Urinary bladder (tissue), 4 donors: ENCODE results near the gene SEC11A. TPM values are rescaled to one million over a fixed set of nuclear protein-coding genes. Genes with fewer than 3 reads are reported as not detected.
"Not testable (repeated sequence)": the region's sequence is repeated elsewhere in the genome, so short reads cannot be mapped to it uniquely, and the experiment has no call there.

Experiments used
- DNase-seq: peaks from one replicate; pipeline ENCODE4 v3.0.0-alpha.2; 2015; ENCODE audit errors: extremely low spot score
- H3K27ac ChIP-seq: one replicate; pipeline ENCODE4 v1.5.1; 2013; ENCODE audit warnings: low read depth, mild to moderate bottlenecking, moderate library complexity
- H3K36me3 ChIP-seq: one replicate; pipeline ENCODE4 v1.6.1; 2013; ENCODE audit warnings: mild to moderate bottlenecking, moderate library complexity; ENCODE audit not compliant: insufficient read depth
- H3K4me1 ChIP-seq: one replicate; pipeline ENCODE4 v1.6.1; 2013; ENCODE audit warnings: mild to moderate bottlenecking, moderate library complexity; ENCODE audit not compliant: insufficient read depth
- H3K4me3 ChIP-seq: one replicate; pipeline ENCODE4 v1.5.1; 2013; ENCODE audit warnings: low read depth, low read length
- WGBS: extraction: QIAGEN DNeasy Blood & Tissue Kit; methylation state at CpG from one replicate; pipeline ENCODE4 v1.1.7; 2013; 5-methylcytosine and 5-hydroxymethylcytosine counted together
- polyA plus RNA-seq: library from polyadenylated mRNA; stranded (reverse); fragments of 200-250 nt; gene quantifications from one replicate; pipeline ENCODE4 v1.2.3, GENCODE V29; 2013
- total RNA-seq: library from RNA; depleted of rRNA; stranded (reverse); fragments of >200 nt; gene quantifications from one replicate; pipeline ENCODE4 v1.2.3, GENCODE V29; 2014
- donor health status: healthy with polysubstance abuse.
- donor health status: healthy.

The SEC11A gene
- total and polyA plus RNA-seq, 2 donors = 152 to 164 TPM

DNA sequence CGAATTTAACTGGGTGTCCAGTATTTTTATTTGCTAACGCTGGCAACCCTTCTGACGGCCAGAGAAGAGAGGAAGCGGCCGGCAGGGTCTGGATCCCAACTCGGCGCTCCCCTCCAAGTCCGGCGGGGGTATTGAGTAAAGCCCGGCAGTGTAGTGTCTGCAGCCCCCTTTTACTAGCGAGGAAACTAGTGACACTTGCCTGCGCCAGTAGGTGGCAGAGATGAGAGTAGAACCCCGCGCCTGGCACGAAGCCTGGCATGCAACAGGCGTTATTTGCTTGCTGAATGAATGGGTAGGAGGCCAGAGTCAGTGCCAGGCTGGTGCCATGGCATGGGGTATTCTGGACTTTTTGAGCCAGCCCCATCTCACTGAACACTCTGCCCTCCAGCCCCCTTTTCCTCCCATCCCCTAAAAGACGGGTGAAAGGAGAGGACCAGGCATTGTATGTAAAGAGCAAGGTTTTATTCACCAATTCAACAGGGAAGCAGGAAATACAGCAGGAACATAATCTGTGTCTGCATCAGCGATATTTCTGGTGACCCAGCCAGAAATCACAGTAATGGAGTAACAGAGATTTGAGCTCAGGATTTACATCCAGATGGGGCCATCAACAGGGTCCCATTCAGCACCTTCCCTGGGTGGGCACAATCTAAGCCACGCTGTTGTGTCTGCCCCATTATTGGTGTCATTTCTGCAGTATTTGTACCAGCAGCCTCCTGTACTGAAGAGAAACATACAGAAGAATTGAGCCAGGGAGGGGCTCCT, 61.1 kb downstream of the SEC11A start:
- no peak overlapping the region for H3K27ac ChIP-seq
- no peaks in the 10 kb centered on the region for H3K4me1 ChIP-seq
- WGBS = 6% methylated on average over 19 of the region's 19 CpGs
- DNase-seq = peak; percentile 50
- no peaks in the 10 kb centered on the region for H3K36me3 ChIP-seq
- H3K4me3 ChIP-seq = peak overlapping the region; percentile 83

GRCh38 chr15:84653910-84654688, 61.8 kb downstream of the SEC11A start, which contains the start of gene WDR73:
WDR73 (minus strand) TSS chr15:84654283; CDS start chr15:84654274, 9 bp downstream.
- H3K4me3 ChIP-seq = peak within 1 kb of the TSS; percentile 83
- peak; percentile 94 for DNase-seq
- under 1% methylated on average over 49 of the region's 49 CpGs for WGBS
- H3K27ac ChIP-seq = peak within 1 kb of the TSS; percentile 68
- no peaks in the 10 kb centered on the region for H3K36me3 ChIP-seq
- H3K4me1 ChIP-seq = no peaks in the 10 kb centered on the region

- Histone ChIP-seq H3K27ac (peak overlapping the region; percentile 68), H3K36me3 (no peaks in the 10 kb centered on the region), H3K4me3 (peak overlapping the region; percentile 83), H3K4me1 (no peaks in the 10 kb centered on the region)
- DNase-seq = no peak
- WGBS = 15% methylated on average over 7 of the region's 7 CpGs
Observed at GRCh38 chr15:84653584-84653909, 62.4 kb downstream of the SEC11A start.

GRCh38 chr15:84649706-84650105, 66.2 kb downstream of the SEC11A start:
- no peak for DNase-seq
- H3K4me3 ChIP-seq = no peak overlapping the region
- no peak overlapping the region for H3K27ac ChIP-seq
- H3K4me1 ChIP-seq = no peaks in the 10 kb centered on the region
- peaks cover 2% of the 10 kb centered on the region for H3K36me3 ChIP-seq
- WGBS = 96% methylated on average over 2 of the region's 2 CpGs

DNA sequence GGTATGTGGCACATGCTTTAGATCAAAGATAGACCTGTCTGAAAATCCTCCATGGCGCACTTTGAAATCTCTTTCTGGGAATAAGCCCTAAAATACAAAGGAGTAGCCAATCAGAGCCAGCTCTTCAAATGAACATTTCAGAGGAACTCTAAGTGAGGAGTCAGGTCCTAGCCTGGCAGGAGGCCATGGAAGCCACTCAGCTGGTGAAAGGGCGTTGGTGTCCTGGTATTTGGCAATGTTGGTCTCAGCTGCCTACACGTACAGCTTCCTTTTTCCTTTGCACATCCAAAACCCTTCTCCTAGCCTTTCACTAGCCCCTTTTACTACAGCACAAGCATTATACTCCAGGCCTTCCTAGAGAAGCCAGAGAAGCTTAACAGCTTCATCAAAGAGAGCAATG, 67.4 kb downstream of the SEC11A start:
- no peaks in the 10 kb centered on the region for H3K4me1 ChIP-seq
- 66% methylated on average over 3 of the region's 3 CpGs for WGBS

GRCh38 chr15:84647726-84648125, 68.2 kb downstream of the SEC11A start:
- peaks cover 8% of the 10 kb centered on the region for H3K36me3 ChIP-seq
- no peak for DNase-seq
- no peaks in the 10 kb centered on the region for H3K4me1 ChIP-seq
- no peak overlapping the region for H3K4me3 ChIP-seq
- H3K27ac ChIP-seq = no peak overlapping the region

More for the DNA sequence above, 67.4 kb downstream of the SEC11A start:
- DNase-seq = no peak
- Histone ChIP-seq H3K27ac (no peak overlapping the region), H3K4me3 (no peak overlapping the region), H3K36me3 (peaks cover 5% of the 10 kb centered on the region)

GRCh38 chr15:84645997-84646396, 69.9 kb downstream of the SEC11A start:
- DNase-seq = no peak
- WGBS = 91% methylated on average over 10 of the region's 10 CpGs
- H3K36me3 ChIP-seq = peaks cover 8% of the 10 kb centered on the region

GRCh38 chr15:84645496-84645895, 70.4 kb downstream of the SEC11A start:
- Histone ChIP-seq H3K36me3 (peaks cover 8% of the 10 kb centered on the region), H3K4me3 (no peak overlapping the region), H3K27ac (no peak overlapping the region), H3K4me1 (no peaks in the 10 kb centered on the region)
- no peak for DNase-seq
- WGBS = 92% methylated on average over 10 of the region's 10 CpGs

More at GRCh38 chr15:84645997-84646396, 69.9 kb downstream of the SEC11A start:
- Histone ChIP-seq H3K27ac (no peak overlapping the region), H3K4me3 (no peak overlapping the region), H3K4me1 (no peaks in the 10 kb centered on the region)

DNA sequence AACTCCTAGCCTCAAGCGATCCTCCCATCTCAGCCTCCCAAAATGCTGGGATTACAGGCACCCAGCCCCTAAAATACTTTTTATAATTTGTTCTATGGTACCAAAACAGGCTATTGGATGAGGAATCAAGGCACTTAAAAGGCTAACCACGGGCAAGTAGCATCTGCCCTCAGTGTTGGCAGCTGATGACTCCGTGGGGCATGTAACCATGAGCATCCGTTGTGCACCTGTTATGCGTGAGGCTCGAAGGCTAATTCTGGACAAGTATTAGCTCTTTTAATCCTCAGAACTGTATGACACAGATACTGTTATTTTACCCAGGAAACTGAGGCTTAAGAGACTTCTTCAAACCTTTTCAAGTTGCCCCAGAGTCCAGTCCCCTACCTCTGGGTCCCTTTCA, 72.1 kb downstream of the SEC11A start:
- no peak overlapping the region for H3K4me3 ChIP-seq
- peaks cover 13% of the 10 kb centered on the region for H3K36me3 ChIP-seq
- H3K27ac ChIP-seq = no peak overlapping the region
- WGBS = 93% methylated on average over 6 of the region's 6 CpGs
- DNase-seq = no peak
- H3K4me1 ChIP-seq = no peaks in the 10 kb centered on the region

GRCh38 chr15:84642640-84643039, 73.3 kb downstream of the SEC11A start:
- WGBS = 67% methylated on average over 2 of the region's 2 CpGs
- H3K36me3 ChIP-seq = peaks cover 13% of the 10 kb centered on the region

GRCh38 chr15:84641871-84642270, 74.1 kb downstream of the SEC11A start:
- DNase-seq, H3K27ac ChIP-seq, H3K4me1 ChIP-seq, H3K4me3 ChIP-seq: not testable (repeated sequence)
- 93% methylated on average over 9 of the region's 9 CpGs for WGBS
- peaks cover 15% of the 10 kb centered on the region for H3K36me3 ChIP-seq

More at GRCh38 chr15:84642640-84643039, 73.3 kb downstream of the SEC11A start:
- H3K4me3 ChIP-seq, H3K27ac ChIP-seq, H3K4me1 ChIP-seq, DNase-seq: not testable (repeated sequence)

- peaks cover 7% of the 10 kb centered on the region for H3K36me3 ChIP-seq
- H3K27ac ChIP-seq = no peak overlapping the region
- WGBS = 76% methylated on average over 3 of the region's 3 CpGs
- H3K4me3 ChIP-seq = no peak overlapping the region
- no peaks in the 10 kb centered on the region for H3K4me1 ChIP-seq
- DNase-seq = no peak
Observed at GRCh38 chr15:84638103-84638502, 77.8 kb downstream of the SEC11A start.

GRCh38 chr15:84634228-84634837, 81.6 kb downstream of the SEC11A start:
- peaks cover 2% of the 10 kb centered on the region for H3K36me3 ChIP-seq
- no peak for DNase-seq
- H3K4me1 ChIP-seq = no peaks in the 10 kb centered on the region
- peak overlapping the region; percentile 96 for H3K27ac ChIP-seq
- H3K4me3 ChIP-seq = peak overlapping the region; percentile 46
- WGBS = 32% methylated on average over 23 of the region's 23 CpGs
